Peyer's patch (tissue), 4 donors: ENCODE data around the gene TRAF3. TPM values are rescaled to one million over a fixed set of nuclear protein-coding genes. Genes with fewer than 3 reads are reported as not detected.

ENCODE experiments used
- DNase-seq, 3 donors: peaks; one replicate each; pipeline ENCODE4 v3.0.0-alpha.2; 2017 to 2019
- H3K27ac ChIP-seq, 4 donors: fragments of 200-600 bp; sonication (generic); one replicate each; pipeline ENCODE4 v1.5.1; 2016 to 2019
- H3K27me3 ChIP-seq, 2 donors: fragments of 200-600 bp; sonication (generic); one replicate each; pipeline ENCODE4 v1.5.1; 2019
- H3K36me3 ChIP-seq, 3 donors: fragments of 200-600 bp; sonication (generic); one replicate each; pipeline ENCODE4 v1.5.1; 2016 to 2019
- H3K4me1 ChIP-seq, 4 donors: fragments of 200-600 bp; sonication (generic); one replicate each; pipeline ENCODE4 v1.5.1; 2016 to 2019
- H3K4me3 ChIP-seq, 4 donors: fragments of 200-600 bp; sonication (generic); 1 replicate in 3 of 4; 2 replicates in 1 of 4; pipeline ENCODE4 v1.5.1; 2016 to 2019; ENCODE audit warnings: mild to moderate bottlenecking in 1 of 4
- H3K9me3 ChIP-seq, 4 donors: fragments of 200-600 bp; sonication (generic); one replicate each; pipeline ENCODE4 v1.5.1; 2016 to 2019; ENCODE audit warnings: mild to moderate bottlenecking in 1 of 4
- CTCF ChIP-seq, 6 experiments: fragments of 450-650 bp in 4 of 6; fragments of 200-600 bp in 2 of 6; sonication (generic) in 1 of 6; IDR thresholded peaks; one replicate each; pipeline ENCODE4 v1.5.1; 2017 to 2019; ENCODE audit warnings: antibody characterized with exemption in 6 of 6, mild to moderate bottlenecking in 3 of 6, moderate library complexity in 1 of 6
- POLR2A ChIP-seq, 2 donors: fragments of 450-650 bp; IDR thresholded peaks; one replicate each; pipeline ENCODE4 v1.5.1; 2017; ENCODE audit warnings: antibody characterized with exemption in 2 of 2, mild to moderate bottlenecking in 2 of 2, moderate library complexity in 2 of 2
- total RNA-seq, 4 donors: library from RNA; depleted of rRNA; stranded (reverse); fragments of >200 nt; gene quantifications; one replicate each; pipeline ENCODE4 v1.1.0, GENCODE V29; 2016

The TRAF3 gene
- total RNA-seq, 4 donors from 2014 or later: 31.7 to 47.8 (median 41.8) TPM

DNA sequence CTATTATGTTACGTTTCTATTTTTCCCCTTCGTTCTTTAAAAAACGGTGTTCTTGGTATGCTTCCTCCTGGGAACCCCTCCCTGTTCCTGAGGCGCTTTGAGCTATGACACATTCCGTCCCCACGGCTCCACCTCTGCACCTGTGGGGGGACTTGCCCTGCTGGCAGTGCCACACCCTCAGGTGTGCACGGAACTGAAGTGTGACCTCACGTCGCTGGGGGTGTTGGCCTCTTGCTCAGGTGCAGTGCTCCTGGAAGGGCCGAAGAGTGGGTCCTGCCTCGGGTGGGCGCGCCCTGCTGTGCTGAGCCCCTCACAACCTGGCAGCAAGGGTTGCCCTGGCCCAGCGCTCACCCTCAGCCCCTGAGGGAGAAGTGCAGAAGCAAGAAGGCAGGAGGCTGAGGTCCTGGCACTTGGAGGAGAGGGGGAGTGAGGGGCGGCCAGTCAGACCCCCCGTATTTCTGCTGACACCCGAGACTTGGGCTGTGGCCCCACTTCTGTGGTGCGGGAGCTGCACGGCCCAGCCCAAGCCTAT is 150.2 kb downstream of the TRAF3 start:
- peak overlapping the region; percentile 44 to 69 (median 60) for H3K4me3 ChIP-seq
- H3K27me3 ChIP-seq: peaks cover 0 to 30% of the 10 kb centered on the region in 2 donors
- TF ChIP-seq CTCF (IDR thresholded peaks at IDR 0.05) (no peak), POLR2A (IDR thresholded peaks at IDR 0.05) (peak; percentile 86 to 97)
- peak overlapping the region; percentile 59 to 97 (median 92) for H3K27ac ChIP-seq
- H3K4me1 ChIP-seq: peaks cover 0 to 56% (median 39%) of the 10 kb centered on the region in 4 donors
- peaks cover 0 to 5% (median 0%) of the 10 kb centered on the region in 3 donors for H3K36me3 ChIP-seq
- DNase-seq: peak in 2 of 3 donors; percentile 93
- no peaks in the 10 kb centered on the region for H3K9me3 ChIP-seq

- peak in 1 of 3 donors; percentile 79 for DNase-seq
- no peaks in the 10 kb centered on the region for H3K9me3 ChIP-seq
- H3K27ac ChIP-seq: peak overlapping the region; percentile 59 to 97 (median 92)
- H3K36me3 ChIP-seq: peaks cover 0 to 10% (median 0%) of the 10 kb centered on the region in 3 donors
- TF ChIP-seq POLR2A (IDR thresholded peaks at IDR 0.05): no peak
- TF ChIP-seq CTCF (IDR thresholded peaks at IDR 0.05): no peak
- H3K4me1 ChIP-seq: peaks cover 0 to 51% (median 36%) of the 10 kb centered on the region in 4 donors
- peak overlapping the region; percentile 44 to 69 (median 60) for H3K4me3 ChIP-seq
- H3K27me3 ChIP-seq: peaks cover 0 to 25% of the 10 kb centered on the region in 2 donors
Measured at GRCh38 chr14:102927878-102928411, 150.7 kb downstream of the TRAF3 start.

DNA sequence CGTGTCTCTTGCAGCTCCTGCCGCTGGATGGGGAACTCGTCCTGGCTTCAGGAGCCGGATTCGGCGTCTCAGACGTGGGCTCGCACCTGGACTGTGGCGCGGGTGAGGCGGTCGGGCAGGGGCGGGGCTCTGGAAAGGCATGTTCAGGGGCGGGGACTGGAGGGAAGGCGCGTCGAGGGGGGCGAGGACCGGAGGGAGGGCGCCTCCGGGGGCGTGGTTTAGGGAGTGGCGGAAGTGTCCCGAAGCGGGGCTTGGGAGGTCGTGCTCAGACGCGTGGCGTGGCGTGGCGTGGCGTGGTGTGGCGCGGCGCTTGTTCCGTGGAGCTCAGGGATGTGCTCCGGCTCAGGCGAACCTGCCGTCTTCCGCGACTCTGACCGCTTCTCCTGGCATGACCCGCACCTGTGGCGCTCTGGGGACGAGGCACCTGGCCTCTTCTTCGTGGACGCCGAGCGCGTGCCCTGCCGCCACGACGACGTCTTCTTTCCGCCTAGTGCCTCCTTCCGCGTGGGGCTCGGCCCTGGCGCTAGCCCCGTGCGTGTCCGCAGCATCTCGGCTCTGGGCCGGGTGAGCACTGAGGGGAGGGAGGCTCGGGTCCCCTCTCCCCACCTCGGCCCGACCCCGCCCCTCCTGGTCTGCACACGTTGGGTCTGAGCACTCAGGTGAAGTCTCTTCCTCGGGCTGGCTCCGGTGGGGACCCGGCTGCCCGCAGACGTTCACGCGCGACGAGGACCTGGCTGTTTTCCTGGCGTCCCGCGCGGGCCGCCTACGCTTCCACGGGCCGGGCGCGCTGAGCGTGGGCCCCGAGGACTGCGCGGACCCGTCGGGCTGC is 151.4 kb downstream of the TRAF3 start:
- H3K9me3 ChIP-seq: no peaks in the 10 kb centered on the region
- DNase-seq: peak; percentile 90 to 98 (median 96)
- peaks cover 0 to 23% of the 10 kb centered on the region in 2 donors for H3K27me3 ChIP-seq
- H3K36me3 ChIP-seq: peaks cover 0 to 17% (median 0%) of the 10 kb centered on the region in 3 donors
- peak overlapping the region; percentile 59 to 97 (median 92) for H3K27ac ChIP-seq
- H3K4me3 ChIP-seq: peak overlapping the region; percentile 44 to 69 (median 60)
- peaks cover 0 to 44% (median 30%) of the 10 kb centered on the region in 4 donors for H3K4me1 ChIP-seq
- TF ChIP-seq CTCF (IDR thresholded peaks at IDR 0.05) (no peak), POLR2A (IDR thresholded peaks at IDR 0.05) (peak; percentile 86 to 96)

DNA sequence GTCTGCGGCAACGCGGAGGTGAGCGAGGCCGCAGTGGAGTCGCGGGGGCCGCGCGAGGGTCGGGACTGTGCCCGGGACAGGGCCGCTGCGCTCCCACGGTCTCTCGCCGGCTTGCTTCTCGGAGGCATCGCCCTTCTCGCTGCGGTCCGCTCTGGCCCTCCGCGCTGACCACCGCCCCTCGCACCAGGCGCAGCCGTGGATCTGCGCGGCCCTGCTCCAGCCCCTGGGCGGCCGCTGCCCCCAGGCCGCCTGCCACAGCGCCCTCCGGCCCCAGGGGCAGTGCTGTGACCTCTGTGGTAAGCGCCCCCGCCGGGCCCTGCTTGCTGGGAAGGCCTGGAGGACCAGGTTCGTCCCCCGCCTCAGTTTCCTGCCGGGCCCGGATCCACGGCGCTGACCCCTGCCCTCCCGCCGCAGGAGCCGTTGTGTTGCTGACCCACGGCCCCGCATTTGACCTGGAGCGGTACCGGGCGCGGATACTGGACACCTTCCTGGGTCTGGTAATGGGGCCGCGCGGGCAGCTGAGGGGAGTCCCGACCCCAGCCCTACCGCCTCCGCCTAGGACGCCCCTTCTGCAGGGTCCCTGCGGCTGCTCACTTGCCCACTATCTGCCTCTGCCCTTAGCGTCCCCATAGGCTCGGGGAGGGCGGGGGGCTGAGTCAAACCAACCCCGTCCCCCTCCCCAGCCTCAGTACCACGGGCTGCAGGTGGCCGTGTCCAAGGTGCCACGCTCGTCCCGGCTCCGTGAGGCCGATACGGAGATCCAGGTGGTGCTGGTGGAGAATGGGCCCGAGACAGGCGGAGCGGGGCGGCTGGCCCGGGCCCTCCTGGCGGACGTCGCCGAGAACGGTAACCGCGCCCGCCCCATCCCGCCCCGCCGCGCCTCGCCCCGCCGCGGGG is 152.2 kb downstream of the TRAF3 start:
- H3K9me3 ChIP-seq: no peaks in the 10 kb centered on the region
- H3K27me3 ChIP-seq: peaks cover 0 to 23% of the 10 kb centered on the region in 2 donors
- DNase-seq: peak in 1 of 3 donors; percentile 66
- peaks cover 0 to 20% (median 0%) of the 10 kb centered on the region in 3 donors for H3K36me3 ChIP-seq
- H3K4me3 ChIP-seq: peak overlapping the region; percentile 44 to 69 (median 60)
- H3K4me1 ChIP-seq: peaks cover 0 to 35% (median 25%) of the 10 kb centered on the region in 4 donors
- TF ChIP-seq POLR2A (IDR thresholded peaks at IDR 0.05) (no peak), CTCF (IDR thresholded peaks at IDR 0.05) (peak in 1 of 6 experiments; percentile 5)
- peak overlapping the region; percentile 7 to 97 (median 92) for H3K27ac ChIP-seq
